Head of caudate nucleus (tissue), 42 donors: ENCODE data around the gene IPO13.

Experiments used
- DNase-seq, 42 donors: peaks; one replicate each; pipeline versions ENCODE4 v3.0.0 to v3.0.0-alpha.2; 2020 to 2021; ENCODE audit warnings: mixed read lengths in 7 of 42
- intact Hi-C: fragments of 100-400 bp; cut with DNase I; formaldehyde crosslinking; loops from one replicate; pipeline ENCODE4 v1.15.0; 2022

Gene IPO13, protein sequence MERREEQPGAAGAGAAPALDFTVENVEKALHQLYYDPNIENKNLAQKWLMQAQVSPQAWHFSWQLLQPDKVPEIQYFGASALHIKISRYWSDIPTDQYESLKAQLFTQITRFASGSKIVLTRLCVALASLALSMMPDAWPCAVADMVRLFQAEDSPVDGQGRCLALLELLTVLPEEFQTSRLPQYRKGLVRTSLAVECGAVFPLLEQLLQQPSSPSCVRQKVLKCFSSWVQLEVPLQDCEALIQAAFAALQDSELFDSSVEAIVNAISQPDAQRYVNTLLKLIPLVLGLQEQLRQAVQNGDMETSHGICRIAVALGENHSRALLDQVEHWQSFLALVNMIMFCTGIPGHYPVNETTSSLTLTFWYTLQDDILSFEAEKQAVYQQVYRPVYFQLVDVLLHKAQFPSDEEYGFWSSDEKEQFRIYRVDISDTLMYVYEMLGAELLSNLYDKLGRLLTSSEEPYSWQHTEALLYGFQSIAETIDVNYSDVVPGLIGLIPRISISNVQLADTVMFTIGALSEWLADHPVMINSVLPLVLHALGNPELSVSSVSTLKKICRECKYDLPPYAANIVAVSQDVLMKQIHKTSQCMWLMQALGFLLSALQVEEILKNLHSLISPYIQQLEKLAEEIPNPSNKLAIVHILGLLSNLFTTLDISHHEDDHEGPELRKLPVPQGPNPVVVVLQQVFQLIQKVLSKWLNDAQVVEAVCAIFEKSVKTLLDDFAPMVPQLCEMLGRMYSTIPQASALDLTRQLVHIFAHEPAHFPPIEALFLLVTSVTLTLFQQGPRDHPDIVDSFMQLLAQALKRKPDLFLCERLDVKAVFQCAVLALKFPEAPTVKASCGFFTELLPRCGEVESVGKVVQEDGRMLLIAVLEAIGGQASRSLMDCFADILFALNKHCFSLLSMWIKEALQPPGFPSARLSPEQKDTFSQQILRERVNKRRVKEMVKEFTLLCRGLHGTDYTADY

DNA sequence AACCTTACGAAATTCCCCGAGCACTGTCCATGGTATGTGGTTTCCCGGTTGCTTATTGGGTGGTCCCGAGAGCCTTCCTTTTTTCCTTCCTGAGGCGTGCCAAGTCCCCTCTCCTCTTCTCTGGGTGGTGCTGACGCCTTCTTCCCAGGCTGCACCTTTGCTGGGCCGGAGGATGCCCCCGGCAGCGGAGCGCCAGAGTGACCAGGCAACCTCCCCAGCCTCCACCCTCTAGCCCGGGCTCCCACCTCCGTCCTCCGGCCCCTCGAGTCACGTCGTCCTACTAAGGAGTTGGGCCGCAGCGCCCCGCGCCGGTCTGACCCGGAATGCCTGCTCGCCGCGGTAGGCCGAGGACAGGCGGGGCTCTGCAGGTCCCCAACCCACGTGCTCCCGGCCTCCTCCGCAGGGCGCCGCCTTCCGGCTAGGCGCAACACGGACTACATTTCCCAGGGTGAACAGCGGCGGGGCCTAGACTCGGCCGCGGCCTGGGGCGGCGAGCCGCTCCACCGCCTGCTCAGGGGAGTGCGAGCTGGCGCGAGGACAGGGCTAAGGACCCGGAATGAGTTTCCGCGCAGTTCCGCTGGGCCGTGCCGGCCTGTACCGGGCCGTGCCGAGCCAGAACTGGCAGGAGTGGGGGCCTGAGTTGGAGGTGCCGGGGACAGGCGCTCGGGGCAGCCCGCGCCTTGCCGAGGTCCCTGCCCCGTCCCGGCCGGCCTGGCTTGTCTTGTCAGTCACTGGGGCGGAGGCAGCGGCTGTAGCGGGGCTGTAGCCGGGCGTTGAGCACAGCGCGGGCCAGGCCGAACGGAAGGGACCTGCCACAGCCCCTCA, at the start of gene IPO13:
IPO13 (plus strand) TSS at position 715 of the 825 bp plus-strand sequence. CDS start 651 bp downstream, outside the sequence.
- peak; percentile 93 to 99 (median 98) for DNase-seq
- intact Hi-C loops: loop anchor here (1.0 kb wide), 1 partner anchor 28 kb away; the partner anchor contains the start of gene ATP6V0B

DNA sequence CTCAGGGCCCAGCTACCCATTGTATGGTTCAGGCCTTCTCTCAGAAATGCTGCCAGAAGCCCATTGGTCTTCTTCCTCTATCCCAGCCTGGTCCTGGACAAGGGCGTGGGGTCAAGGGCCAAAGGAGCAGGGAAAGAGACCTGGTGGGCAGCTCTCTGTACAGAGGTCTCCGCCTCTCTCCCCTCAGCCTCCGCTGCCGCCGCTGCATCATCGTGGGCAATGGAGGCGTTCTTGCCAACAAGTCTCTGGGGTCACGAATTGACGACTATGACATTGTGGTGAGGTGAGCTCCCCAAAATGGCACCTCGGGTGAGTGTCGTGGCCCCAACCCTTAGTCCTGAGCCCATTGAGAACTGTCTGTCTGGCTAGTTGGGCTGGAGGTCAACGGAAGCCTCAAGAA, 47.8 kb upstream of the IPO13 start:
- intact Hi-C loops: no loop called here

DNA sequence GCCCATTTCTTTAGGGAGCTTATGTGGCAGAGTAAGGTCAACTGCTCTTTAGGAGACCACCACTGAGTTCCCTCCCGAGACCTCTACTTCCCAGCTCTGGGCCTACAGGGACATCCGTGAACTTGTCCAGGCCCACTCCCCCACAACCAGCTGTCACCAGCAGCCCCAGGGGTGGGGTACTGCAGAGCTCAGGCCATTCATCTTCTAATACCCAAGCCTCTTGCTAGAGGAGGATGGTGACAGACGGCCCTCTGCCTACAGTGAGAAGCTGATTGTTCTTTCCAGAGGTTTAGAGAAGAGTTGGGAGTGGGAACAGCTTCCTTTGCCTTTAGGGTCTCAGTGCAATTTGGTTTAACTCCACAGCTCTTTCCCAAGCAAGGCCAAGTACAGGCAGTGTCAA, 46.4 kb upstream of the IPO13 start:
- DNase-seq: no peak
- intact Hi-C loops: no loop called here

More for the DNA sequence above, 47.8 kb upstream of the IPO13 start:
- DNase-seq: no peak

DNA sequence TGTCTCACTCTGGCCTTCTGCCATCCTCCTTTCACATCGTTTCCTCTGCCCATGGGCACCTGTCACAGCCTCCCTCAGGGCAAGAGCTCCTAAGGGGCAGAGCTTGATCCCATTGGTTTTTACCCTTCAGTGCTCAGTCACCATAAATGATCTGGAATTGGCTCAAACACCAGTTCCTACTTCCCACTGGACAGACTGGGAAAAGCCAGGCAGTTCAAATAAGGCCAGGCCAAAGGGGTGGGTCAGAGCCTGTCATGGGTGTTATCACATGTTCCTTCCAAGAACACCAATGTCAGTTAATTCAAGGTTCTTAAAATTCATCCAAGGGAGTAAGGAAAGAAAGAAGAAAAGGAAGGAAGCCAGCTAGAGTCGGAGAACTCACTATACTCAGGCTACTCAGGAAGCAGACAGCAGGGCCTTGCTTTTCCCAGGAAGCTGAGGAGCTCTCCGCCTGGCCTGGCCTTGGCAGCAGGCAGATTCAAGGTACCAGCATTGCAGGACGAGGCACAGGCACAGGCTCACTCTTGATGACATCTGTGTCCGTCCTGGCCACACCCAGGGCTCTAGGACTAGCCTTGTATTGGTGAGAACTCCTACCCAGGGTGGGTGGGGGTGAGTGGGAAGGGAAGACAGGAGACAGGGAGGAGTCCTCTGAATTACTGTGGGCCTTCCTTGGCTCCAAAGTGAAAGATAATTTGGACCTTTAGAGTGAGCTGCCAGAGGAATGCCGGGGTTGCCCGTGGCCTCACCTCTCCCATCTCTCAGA, 45.4 kb upstream of the IPO13 start:
- no peak for DNase-seq
- intact Hi-C loops: no loop called here

DNA sequence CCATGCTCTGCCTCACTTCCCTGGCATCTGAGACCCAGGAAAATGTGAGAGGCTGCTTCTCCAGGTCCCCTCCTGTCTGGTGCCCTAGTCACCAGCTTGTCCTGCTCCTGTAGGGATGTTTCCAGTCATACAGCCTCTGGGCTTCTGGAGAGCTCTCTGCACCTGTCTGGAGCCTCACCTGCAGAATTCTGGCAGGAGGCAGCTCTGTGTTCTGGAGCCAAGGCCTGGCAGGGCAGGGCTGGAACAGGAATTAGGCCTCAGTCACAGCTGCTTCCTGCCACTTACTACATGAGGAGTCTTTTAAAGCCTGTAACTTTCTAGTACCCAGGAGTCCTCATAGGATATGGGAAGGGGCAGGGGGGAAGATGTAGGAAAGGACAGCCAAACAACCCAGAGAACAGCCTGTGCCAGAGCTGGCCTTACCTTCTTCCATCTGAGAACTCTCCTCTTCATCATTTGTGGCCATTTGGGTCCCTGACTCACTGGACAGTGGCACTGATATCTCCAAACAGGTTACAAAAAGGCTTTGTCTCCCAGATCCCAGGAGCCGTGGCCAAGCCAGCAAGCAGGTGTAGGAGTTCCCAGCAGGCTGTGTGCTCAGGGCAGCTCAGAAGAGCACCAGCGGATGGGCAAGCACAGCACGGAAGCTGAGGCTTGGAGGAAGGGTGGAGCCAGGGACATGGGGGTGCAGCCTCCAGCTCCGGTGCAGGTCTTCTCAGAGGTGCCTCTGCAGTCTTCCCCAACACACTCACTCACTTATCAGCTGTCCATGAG, 44.5 kb upstream of the IPO13 start:
- no peak for DNase-seq
- intact Hi-C loops: no loop called here

DNA sequence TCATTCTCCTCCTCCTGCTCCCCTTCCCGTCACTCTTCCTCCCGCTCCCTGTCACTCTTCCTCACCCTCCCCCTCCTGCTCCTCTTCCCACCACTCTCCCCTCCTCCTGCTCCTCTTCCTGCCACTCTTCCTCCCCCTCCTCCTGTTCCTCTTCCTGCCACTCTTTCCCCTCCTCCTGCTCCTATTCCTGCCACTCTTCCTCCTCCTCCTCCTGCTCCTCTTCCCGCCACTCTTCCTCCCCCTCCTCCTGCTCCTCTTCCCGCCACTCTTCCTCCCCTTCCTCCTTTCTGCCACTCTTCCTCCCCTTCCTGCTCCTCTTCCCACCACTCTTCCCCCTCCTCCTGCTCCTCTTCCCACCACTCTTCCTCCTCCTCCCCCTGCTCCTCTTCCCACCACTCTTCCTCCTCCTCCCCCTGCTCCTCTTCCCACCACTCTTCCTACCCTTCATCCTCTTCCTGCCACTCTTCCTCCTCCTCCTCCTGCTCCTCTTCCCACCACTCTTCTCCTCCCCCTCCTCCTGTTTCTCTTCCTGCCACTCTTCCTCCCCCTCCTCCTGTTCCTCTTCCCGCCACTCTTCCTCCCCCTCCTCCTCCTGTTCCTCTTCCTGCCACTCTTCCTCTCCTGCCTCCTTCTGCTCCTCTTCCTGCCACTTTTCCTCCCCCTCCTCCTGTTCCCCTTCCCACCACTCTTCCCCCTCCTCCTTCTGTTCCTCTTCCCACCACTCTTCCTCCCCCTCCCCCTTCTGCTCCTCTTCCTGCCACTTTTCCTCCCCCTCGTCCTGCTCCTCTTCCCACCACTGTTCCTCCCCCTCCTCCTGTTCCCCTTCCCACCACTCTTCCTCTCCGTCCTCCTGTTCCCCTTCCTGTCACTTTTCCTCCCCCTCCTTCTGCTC, 41.8 kb upstream of the IPO13 start:
- DNase-seq: no peak
- intact Hi-C loops: no loop called here

DNA sequence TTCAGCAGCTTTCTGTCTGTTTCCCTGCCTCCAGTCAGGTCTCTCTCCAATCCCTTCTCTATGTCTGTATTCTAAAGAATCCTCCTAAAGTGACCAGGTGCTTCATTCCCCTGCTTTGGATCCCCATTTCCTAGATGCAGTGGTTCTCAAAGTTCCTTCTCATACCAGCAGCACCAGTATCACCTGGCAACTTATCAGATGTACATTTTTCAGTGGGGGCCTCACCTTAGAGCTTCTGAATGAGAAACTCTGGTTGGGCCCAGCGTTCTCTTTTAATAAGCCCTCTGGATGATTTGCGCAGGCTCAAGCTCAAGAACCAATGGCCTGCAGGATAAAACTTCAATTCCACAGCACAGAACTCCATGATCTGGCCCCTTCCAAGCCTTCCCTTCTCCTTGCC, 38.5 kb upstream of the IPO13 start:
- intact Hi-C loops: no loop called here

DNA sequence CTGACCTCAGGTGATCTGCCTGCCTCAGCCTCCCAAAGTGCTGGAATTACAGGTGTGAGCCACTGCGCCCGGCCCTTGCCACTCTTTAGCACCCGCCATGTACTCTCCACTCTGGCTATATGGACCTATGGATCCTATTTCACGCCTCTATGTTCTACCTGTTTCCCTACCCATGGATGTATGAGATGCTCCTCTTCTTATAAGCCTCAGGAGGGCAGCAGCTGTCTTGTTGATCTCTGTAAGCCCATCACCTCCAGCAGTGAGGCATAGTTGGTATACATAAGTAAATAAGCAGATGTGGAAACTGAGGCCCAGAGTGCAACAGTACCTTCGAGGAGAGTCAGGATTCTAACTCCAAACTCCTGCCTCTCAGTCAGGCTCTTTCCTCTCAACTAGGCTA, 37.9 kb upstream of the IPO13 start:
- intact Hi-C loops: no loop called here
- no peak for DNase-seq

More for the DNA sequence above, 38.5 kb upstream of the IPO13 start:
- DNase-seq: no peak

DNA sequence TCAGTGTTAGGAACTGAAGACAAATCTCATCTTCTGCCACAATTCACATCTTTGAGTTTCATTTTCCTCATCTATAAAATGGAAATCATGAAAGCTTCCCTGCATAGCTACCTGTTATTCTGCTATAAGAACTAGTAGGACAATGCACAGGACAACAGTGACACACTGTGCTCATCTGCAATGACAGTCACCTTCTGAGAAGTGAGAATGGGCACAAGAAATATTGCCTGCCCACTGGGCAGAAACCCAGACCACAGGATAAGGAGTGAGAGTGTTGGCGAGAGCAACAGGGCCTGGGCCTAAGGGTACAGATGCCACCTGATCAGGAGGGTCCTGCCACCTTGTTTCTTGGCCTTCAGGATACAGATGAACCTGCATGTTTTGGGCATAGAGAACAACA, 36.4 kb upstream of the IPO13 start:
- no peak for DNase-seq
- intact Hi-C loops: no loop called here

DNA sequence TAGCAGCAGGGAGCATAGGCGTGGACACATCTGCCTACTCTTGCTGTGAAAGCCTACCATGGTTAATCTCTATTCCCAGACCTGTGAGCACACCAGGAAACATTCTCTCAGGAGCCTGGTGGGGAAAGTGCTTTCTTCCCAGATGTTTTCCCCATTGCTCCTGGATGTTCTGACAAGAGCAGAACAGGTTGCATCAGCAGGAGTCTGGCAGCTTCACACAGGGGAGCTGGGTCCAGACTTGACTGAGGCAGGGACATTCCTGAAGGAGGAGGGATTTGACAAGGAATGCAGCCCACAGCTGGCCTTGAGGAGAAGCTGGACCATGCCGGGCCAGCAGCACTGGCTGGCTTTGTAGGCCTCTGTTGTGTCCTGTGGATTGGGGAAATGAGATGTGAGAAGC, 34.1 kb upstream of the IPO13 start:
- intact Hi-C loops: no loop called here
- no peak for DNase-seq

DNA sequence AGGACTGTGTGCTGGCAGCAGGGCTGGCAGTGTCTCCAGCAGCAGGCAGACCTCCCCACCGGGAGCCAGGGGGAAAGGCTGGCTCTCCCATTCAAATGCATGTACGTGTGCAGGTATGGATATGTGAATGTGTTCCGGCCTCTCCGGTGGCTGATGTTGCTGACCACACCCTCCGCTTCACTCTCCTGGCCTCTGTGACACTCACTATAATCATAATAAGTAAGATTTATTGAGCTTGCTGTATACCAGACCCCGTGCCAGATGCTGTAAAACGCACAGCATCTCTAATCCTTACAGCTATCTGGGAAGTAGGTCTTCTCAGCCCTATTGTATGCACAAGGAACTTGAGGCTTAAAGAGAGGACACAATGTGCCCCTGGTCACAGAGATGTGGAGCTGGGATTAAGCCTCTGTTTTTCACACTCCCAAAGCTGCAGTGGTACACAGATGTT, 33.7 kb upstream of the IPO13 start:
- intact Hi-C loops: no loop called here

DNA sequence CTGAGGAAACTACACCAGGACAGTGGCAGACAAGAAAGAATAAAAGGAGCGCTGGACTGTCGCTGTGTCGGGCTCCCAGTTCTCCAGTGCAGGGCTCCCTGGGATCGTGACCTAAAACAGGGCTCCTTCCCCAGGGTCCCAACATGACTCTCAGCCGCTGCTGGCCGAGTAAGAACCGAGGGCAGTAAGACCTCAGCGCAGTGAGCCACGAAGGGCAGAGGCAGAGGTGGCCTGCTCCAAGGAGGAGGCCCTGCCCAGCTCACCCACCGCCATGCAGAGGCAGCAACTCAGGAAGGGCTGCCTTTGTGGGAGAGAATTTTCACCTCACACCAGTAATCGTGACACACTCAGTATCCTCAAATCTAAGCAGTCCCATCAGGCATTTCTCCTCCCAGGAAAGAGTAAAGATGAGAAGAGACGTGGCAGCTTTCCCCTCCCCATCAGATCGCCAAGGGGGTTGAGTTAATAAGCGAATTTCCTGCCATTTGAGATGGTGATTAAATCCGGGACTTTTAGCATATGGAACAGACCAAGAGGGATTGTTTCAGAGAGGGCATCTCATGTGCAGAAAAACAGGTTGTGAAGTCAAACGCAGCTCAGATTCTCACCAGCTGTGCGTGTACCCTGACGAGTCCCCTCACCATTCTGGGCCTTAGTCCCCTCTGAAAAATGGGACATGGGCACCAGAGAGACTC, 32.9 kb upstream of the IPO13 start:
- DNase-seq: no peak
- intact Hi-C loops: no loop called here

More for the DNA sequence above, 33.7 kb upstream of the IPO13 start:
- DNase-seq: no peak

DNA sequence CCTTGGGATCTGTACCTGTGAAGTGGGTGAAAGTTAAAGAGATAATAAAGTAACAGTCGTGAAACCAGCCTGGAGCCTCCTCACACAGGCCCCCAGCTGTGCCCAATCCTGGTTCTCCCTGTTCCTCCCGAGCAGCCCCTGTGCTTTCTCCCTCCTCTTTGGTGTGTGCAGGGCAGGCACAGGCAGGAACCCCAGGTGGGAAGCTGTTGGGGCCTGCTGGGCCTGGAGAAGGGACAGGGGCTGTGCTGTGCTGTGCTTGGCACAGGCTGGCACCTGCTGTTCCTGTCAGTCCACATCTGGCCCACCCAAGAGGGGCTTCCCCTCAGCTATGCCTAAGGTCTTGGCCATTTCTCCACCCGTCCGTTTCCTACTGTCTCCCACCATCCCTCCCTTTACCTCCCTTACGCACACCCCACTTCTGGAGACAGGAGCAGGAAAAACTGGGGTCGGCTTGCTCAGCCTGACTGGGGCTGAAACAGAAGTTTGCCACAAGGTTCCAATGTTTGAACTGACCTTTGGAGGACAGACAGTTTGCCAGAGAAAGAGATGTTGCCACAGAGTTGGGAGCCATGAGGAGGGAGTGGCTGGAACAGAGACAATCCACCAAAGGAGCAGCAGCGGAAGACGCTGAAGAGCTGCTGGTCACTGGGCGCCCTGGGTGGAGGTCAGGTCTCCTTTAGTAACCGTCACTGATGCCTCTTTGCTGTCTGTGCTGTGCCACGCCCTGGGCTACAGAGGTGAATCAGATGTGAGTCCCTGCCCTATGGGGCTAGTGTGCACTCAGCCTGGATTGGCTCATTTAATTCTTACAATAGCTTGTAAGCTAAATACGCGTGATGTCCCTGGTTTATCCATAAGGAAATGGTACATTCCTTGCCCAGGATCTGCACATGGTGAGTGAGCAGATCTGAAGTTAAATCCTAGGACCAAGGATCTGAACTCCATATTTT, 31.9 kb upstream of the IPO13 start:
- intact Hi-C loops: no loop called here
- DNase-seq: no peak

DNA sequence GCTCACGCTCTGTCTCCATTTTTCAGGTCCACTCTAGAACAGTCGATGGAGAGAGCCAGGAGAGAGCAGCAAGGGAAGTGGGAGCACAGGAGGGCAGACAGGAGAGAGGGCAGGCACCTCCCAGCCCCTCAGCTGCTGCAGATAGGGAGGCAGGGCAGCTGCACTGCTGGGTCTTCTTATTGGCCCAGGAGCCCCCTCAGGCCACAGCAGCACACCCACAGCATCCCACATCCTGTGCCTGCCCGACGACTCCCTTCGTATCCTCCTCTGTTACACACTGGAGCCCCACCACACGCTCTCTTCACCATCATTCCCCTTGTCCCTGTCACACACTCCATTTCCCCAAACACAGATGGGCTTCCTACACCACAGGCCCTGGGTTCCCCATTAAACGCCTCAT, 26.8 kb upstream of the IPO13 start:
- intact Hi-C loops: no loop called here
- no peak for DNase-seq

DNA sequence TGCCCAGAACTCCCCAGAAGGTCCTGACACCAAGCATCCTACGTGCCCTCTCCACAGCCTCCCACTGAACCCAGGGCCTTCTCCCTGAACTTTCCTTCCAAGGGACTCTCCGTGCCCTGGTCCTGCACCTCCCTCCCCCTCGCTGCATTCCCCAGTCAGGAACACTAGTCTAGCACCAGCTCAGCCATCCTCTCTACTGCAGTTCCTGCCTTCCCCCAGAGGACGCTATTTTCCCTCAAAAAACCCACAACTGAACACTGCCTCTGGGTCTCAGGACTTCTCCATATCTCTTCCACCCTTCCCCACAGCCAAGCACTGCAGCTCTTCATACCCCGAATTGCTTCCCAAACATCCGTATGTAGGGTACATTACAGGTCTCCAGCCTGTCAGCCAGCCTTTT, 25.7 kb upstream of the IPO13 start:
- intact Hi-C loops: no loop called here
- no peak for DNase-seq
